ENCODE results near the gene MXRA8. TPM values are rescaled to one million over a fixed set of nuclear protein-coding genes. Genes with fewer than 3 reads are reported as not detected.
"Not testable (repeated sequence)": the region's sequence is repeated elsewhere in the genome, so short reads cannot be mapped to it uniquely, and the experiment has no call there.

The MXRA8 gene
- total RNA-seq, 1 donor from 2014 or later, result 345 TPM

- Histone ChIP-seq H3K27ac (peak overlapping the region; percentile 3 to 30), H3K4me3 (no peak overlapping the region), H3K27me3 (no peaks in the 10 kb centered on the region), H3K9me3 (no peaks in the 10 kb centered on the region), H3K4me1 (peaks cover 12 to 44% of the 10 kb centered on the region in 2 donors), H3K36me3 (peaks cover 21 to 31% of the 10 kb centered on the region in 2 donors)
- TF ChIP-seq CTCF (IDR thresholded peaks at IDR 0.05), result no peak
- intact Hi-C loops (cut with DNase I), result no loop called here
- DNase-seq (ENCODE audit: low spot score in 2 of 2), result no peak
Measured at GRCh38 chr1:1320666-1321448, 37.5 kb downstream of the MXRA8 start.

DNA sequence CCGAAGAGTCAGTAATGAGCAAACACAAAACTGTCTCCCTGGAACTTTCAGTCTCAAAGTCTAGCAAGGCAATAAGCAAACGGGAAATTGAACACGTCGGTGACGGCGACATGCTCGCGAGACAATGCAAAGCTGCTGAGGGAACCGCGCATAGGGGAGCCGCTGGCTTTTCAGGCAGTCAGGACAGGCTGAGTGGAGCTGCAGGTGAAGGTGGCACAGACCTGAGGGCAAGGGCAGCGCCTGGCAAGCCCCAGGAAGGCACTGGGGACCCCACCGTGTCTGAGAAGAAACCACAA is 38.8 kb downstream of the MXRA8 start:
- H3K27me3 ChIP-seq, result no peaks in the 10 kb centered on the region
- H3K4me3 ChIP-seq, result no peak overlapping the region
- peak overlapping the region in 1 of 2 donors; percentile 36 for H3K27ac ChIP-seq
- DNase-seq (ENCODE audit: low spot score in 2 of 2), result no peak
- H3K4me1 ChIP-seq, result peaks cover 3 to 34% of the 10 kb centered on the region in 2 donors
- no peak for TF ChIP-seq CTCF (IDR thresholded peaks at IDR 0.05)
- H3K9me3 ChIP-seq, result no peaks in the 10 kb centered on the region
- peaks cover 28 to 38% of the 10 kb centered on the region in 2 donors for H3K36me3 ChIP-seq
- intact Hi-C loops (cut with DNase I), result no loop called here

DNA sequence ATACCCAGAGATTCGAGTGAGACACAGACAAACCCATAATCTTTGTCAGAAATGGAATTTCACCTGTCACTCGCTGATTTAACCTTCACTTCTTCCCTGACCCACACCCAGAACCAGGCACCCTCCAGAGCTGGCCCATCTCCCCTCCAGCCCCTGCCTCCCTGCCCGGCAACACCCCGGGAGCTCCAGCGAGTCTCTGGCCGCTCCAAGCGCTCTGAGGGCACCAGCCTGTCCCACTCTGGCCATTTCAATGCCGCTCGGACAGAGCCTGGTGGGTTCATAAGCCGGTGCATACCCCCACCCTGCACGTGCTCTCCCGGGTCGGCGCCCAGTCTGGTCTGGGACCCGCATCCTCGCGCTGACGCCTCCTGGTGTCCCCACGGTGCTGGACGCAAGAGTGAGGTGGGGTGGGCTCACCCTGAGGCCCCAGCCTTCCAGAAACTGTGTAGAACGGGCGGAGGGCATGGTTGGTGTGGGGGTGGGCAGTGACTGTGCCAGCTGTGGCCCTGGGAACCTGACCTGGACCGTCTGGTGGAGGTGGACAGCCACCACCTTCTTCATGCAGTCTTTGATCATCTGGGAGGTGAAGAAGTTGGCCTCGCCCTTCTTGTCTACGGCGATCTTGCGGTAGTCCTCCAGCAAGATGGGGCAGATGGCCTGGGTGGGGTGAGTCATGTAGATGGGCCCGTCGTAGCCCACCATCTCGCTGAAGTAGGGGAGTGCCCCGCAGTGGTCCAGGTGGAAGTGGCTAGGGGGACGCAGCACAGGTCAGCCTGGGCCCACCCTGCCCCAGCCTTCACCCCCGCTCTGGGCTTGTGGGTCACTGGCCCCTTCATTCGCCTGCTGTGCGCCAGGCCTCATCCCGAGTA is 39.3 kb downstream of the MXRA8 start:
- Histone ChIP-seq H3K4me1 (peaks cover 3 to 34% of the 10 kb centered on the region in 2 donors), H3K27me3 (no peaks in the 10 kb centered on the region), H3K36me3 (peaks cover 34 to 44% of the 10 kb centered on the region in 2 donors), H3K27ac (peak overlapping the region; percentile 36 to 64), H3K9me3 (no peaks in the 10 kb centered on the region), H3K4me3 (no peak overlapping the region)
- intact Hi-C loops (cut with DNase I), result no loop called here
- TF ChIP-seq CTCF (IDR thresholded peaks at IDR 0.05), result no peak
- DNase-seq (ENCODE audit: low spot score in 2 of 2), result no peak

- Histone ChIP-seq H3K27me3 (no peaks in the 10 kb centered on the region), H3K9me3 (no peaks in the 10 kb centered on the region), H3K27ac (peak overlapping the region; percentile 70 to 74), H3K4me3 (no peak overlapping the region), H3K4me1 (peaks cover 3 to 29% of the 10 kb centered on the region in 2 donors), H3K36me3 (peaks cover 42 to 52% of the 10 kb centered on the region in 2 donors)
- peak; percentile 65 to 93 for DNase-seq (ENCODE audit: low spot score in 2 of 2)
- intact Hi-C loops (cut with DNase I), result no loop called here
- TF ChIP-seq CTCF (IDR thresholded peaks at IDR 0.05), result no peak
Measured at GRCh38 chr1:1318131-1318652, 40.2 kb downstream of the MXRA8 start.

GRCh38 chr1:1317420-1317819 is 40.9 kb downstream of the MXRA8 start:
- Histone ChIP-seq H3K27ac (peak overlapping the region; percentile 70 to 74), H3K4me3 (no peak overlapping the region), H3K36me3 (peaks cover 50 to 60% of the 10 kb centered on the region in 2 donors), H3K27me3 (no peaks in the 10 kb centered on the region), H3K4me1 (peaks cover 3 to 23% of the 10 kb centered on the region in 2 donors), H3K9me3 (no peaks in the 10 kb centered on the region)
- no peak for TF ChIP-seq CTCF (IDR thresholded peaks at IDR 0.05)
- no peak for DNase-seq (ENCODE audit: low spot score in 2 of 2)
- intact Hi-C loops (cut with DNase I), result no loop called here

GRCh38 chr1:1316199-1316598 is 42.2 kb downstream of the MXRA8 start:
- H3K27me3 ChIP-seq; H3K9me3 ChIP-seq; DNase-seq (ENCODE audit: low spot score in 2 of 2); intact Hi-C loops (cut with DNase I); H3K27ac ChIP-seq; H3K4me3 ChIP-seq: not testable (repeated sequence)
- peaks cover 62 to 64% of the 10 kb centered on the region in 2 donors for H3K36me3 ChIP-seq
- peaks cover 3 to 15% of the 10 kb centered on the region in 2 donors for H3K4me1 ChIP-seq
